PC-9 (cell line): ENCODE measurements around the gene AKTIP.

Source experiments
- CTCF ChIP-seq: fragments of 200-600 bp; sonication (generic); conservative IDR thresholded peaks from 2 replicates; pipeline ENCODE4 v1.6.1; 2017; ENCODE audit warnings: mixed run types, antibody characterized with exemption, mild to moderate bottlenecking, moderate library complexity
- EZH2 ChIP-seq: fragments of 200-600 bp; sonication (generic); IDR thresholded peaks from 2 replicates; pipeline ENCODE4 v1.8.0; 2017; ENCODE audit warnings: antibody characterized with exemption, low read depth

GRCh38 chr16:53484542-53484941 is 18.5 kb downstream of the AKTIP start:
- TF ChIP-seq CTCF (no peak), EZH2 (no peak)
